GM21381 (cell line): ENCODE data around the gene MGAT5B.
"Not testable (repeated sequence)": the region's sequence is repeated elsewhere in the genome, so short reads cannot be mapped to it uniquely, and the experiment has no call there.

Experiments
- ATAC-seq: cut with Tn5 transposase; IDR thresholded peaks from one replicate; pipeline ENCODE4 v1.9.1; 2021; ENCODE audit warnings: mild to moderate bottlenecking, moderate library complexity; ENCODE audit not compliant: unreplicated experiment

The MGAT5B gene

DNA sequence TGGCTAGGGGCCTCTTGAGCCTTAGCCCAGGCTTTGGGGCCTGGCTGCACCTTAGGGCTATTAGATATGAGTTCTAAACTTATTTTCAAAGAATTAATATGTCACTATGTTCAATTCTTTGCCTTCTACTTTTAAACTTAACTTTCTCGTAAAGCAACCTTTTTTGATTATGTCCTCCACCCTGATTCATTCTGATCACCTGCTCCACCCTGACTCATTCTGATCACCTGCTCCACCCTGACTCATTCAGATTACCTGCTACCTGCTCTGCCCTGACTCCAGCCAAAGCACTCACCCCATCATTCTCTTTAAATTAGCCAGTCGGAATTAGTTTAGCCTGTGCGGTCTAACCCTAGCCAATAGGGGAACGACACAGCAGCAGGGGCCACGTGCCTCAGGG, 102.0 kb downstream of the MGAT5B start:
- not testable (repeated sequence) for ATAC-seq

DNA sequence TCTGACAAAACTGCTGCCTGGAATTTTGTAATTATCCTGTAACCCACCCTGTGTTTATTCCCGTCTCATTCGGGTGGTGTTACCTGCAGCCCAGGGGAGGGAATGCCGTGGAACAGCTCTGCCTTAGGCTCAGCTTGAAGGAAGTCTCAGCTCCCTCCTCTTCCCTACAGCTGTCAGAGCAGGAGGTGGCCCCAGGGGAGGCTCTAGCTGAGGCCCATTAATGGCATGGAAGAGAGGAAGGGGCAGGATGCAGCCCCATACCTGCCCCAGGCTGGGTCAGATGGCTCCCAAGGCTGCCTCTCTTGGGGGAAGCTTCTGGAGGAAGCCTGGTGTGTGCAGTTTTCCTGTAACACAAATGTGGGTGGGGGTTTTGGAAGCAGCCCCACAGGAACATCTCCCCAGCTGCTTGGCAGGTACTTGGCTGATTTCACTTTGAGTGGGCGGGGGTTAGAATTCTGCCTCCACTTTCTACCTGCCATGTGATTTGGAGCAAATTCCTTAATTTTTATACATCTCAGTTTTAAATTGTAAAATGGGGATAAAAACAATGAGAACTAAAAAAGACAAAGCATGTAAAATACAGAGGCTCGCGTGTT, 103.9 kb downstream of the MGAT5B start:
- no peak for ATAC-seq

DNA sequence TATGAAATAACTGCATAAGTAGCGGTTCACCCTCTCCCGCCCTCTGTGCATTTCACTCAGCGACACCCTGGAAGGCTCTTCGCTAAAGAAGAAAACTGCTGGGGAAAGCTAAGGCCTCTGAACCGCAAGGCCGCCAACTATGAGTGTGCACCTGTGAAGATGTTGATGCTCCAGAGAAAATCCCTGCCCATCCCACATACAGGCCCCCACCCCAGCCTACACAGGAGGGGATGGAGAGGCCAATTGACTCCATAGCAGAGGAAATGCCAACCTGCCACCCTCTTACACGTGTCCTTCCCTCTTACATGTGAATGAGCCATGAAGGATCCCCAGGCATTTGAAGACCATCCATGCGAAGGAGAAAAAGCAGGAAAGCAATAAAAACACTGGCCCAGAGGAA, 104.8 kb downstream of the MGAT5B start:
- ATAC-seq, result no peak

GRCh38 chr17:76974721-76975120, 106.5 kb downstream of the MGAT5B start:
- no peak for ATAC-seq

GRCh38 chr17:76978050-76978449, 109.8 kb downstream of the MGAT5B start:
- ATAC-seq, result not testable (repeated sequence)

DNA sequence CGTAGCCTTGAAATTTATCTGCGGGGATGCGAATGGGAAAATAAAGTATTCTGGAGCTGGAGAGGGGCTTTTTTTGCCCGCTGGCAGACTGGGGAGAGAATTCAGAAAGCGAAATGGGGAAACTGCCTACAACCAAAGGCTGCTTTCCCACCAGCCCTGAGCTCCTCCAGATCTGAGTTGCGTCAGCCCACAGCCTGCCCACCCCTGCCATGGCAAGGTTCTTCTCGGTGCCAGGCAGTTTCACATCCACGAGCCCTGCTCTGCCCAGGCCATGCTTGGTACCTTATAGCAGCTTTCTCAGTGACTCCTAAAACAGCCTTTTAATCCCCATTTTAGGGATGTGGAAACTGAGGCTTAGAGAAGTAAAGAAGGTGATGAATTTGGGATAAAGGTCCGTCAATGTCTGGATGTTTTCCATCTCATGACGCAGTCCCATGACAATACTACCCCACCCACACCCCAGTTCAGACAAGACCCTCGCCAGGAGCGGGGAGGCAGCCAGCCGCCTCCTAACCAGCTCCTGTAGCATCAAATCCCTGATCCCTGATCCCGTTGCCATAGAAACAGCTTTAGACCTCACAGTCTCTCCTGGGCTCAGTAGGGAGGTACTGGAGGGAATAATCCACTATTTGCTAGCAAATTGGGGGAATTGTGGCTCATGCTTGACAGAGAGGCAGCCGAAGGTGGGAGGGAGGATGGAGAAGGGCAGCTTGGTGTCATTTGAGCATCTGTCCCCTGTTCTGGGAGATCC, 113.5 kb downstream of the MGAT5B start:
- no peak for ATAC-seq

DNA sequence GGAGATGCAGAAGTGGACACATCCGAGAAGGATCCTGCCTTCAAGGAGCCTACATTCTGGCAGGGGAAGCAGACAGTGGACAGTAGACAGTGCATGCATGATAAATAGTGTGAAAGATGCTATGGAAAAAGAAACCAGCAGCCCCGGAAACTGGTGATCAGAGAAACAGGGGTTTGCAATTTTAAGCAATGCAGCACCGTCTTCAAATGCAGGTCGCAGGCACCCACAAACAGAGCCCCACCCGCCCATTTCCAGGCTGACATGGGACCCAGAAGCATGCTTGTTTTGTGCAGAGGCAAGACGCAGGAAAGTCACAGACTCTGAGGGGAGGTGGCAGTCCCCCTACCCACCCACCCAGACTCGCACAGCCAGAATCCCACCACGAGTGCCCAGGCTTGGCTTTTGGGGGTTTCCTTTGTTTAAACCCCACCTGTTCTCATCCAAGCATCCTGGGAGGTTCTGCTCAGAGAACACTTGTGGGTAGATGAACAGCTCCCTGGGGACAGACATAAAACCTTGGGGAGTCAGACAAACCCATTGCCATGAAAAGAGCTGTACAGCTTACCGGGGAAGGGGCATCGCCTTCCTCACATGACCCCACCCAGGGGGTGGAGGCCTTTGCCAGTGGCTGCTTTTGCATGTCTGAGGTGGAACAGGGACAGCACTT, 114.3 kb downstream of the MGAT5B start:
- no peak for ATAC-seq

DNA sequence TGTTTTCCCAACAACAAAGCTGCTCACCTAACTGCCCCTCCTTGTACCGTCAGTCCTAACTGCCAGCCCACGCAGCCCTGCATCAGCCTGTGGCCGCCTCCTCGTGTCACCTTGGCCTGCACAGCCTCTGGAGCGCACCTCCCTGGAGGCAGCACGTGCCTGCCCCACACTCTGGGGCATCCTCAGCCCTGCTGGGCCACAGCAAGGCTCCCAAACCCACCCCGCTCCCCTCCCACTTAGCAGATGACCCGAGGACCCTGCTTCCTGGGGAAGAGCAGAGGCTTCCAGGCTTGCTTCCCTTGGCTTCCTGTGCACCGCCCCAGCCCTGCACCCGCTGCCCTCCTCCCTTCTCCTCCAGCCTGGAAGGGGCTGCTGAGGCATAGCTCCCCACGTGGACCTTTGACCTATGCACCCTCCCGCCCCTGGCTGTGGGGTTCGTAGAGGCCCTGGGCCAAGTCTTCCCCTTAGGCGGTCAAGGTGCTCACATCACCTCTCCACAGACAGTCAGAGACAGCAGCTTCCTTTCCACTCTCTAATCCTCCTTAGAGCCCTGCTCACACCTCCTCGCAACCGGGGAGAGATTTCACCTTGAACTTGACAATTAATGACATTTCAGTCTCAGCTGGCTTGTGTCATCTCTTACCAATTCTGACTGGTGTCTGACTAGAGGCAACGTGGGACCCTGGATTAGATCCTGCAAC, 115.0 kb downstream of the MGAT5B start:
- ATAC-seq, result no peak

DNA sequence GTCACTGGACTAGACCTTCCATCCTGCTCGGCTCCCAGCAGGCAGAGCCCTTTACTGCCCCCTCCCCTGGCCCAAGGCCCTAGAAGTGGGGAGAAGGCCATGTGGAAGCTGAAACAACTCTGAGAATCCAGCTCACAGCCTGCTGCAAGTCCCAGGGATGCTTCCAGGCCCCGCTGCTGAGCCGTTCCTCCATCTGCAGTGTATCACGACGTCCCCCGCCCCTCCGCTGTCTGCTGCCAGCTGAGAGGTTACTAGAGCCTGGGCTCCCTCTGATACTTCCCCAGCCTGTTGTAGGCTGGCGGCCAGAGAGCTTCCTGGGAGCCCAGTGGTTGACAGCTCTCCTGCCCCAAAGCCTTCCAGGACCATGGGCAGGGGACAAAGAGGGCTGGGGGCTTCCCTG, 118.2 kb downstream of the MGAT5B start:
- no peak for ATAC-seq

DNA sequence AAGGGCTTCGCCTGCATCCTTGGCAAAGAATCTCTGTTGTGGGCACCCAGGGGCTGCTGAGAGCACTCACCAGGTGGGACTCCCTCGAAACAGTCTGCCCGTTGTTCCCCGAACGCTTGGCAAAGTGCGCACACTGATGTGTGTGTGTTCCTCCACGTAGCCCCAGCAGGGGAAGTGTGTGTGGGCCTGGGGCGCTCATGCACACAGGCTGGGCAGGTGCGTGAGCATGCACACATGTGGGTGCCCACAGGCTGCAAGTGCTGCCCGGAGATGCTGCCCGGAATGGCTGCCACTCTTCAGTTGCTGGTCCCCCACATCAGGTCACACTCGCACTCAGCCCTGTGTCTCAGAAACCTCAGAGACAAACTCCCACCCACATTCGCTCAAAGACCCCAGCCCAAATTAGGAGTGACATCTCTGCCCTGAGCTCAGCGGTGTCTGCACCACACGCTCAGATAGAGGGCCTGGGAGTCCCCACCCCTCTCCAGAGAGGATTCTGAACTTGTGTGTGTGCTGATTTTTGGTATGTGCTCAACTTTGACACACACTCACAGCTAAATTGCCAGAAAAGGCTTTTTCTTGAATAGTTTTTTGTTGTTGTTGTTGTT, 119.4 kb downstream of the MGAT5B start:
- ATAC-seq, result no peak

DNA sequence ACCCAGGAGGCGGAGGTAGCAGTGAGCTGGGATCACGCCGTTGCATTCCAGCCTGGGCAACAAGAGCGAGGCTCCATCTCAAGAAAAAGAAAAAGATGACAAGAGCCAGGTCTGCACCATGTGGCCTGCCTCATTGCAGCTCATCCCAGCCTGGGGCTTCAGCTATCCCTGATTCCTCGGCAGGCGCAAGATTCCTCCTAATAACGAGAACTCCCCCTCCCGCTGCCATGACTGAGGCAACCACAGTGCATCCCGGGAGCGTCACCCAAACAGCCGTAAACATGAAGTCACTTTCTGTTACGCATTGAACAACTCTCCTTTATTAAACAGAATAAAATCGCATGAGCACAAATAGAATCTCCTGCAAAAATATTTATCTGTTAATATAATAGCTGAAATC, 120.6 kb downstream of the MGAT5B start:
- no peak for ATAC-seq

- ATAC-seq, result no peak
These were observed 121.3 kb downstream of the MGAT5B start for GRCh38 chr17:76989519-76989918.

DNA sequence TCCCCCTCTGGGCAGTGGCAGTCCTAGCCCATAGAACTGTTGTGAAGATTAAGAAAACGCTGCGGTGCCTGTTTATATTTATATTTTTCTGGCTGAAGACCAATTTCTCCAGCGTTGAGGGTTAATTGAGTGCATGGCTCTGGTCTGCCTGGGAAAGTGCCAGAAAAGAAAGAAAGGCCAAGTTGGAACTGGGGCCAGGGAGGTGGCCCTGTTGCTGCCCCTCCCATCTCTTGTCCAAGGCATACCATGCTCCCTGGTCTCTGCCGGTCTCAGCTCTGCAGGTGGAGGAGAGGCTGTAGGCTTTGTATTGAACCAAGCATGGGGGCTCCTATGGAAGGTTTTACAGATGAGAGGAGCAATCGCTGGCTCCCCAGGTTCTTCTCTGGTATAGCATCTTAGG, 124.7 kb downstream of the MGAT5B start:
- no peak for ATAC-seq

DNA sequence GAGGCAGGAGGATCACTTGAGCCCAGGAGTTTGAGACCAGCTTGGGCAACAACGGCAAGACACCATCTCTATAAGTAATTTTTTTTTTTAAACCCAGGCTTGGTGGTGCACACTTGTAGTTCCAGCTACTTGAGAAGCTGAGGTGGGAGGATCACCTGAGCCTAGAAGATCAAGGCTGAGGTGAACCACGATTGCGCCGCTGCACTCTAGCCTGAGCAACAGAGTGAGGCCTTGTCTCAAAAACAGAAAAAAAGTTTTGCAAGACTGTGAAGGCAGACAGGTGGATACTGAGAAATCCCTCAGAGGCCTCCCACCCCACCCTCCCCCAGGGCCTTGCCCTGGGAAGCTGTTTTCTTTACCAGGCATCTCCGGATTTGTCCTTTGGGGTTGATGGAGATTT, 125.4 kb downstream of the MGAT5B start:
- ATAC-seq, result no peak

DNA sequence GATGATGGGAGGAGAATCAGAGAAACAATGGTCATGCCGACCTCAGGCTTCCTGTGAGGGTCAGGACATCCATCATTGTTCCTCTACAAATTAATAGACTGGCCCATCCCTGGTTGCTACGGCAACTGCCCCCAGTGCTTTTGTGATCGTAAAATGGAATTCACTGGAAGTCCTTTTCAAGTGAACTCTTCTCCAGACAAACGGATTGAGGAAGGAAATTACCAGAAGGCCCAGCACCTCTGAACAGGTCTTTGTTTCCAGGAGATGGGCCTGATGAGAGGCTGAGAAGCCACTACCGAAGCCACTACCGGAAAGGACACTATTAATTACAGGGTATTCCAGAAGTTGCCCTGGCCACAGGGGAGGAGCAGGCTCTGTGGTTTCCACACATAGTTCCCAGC, 126.0 kb downstream of the MGAT5B start:
- no peak for ATAC-seq

GRCh38 chr17:76995387-76996105, 127.3 kb downstream of the MGAT5B start:
- ATAC-seq, result no peak

GRCh38 chr17:76996741-76997694, 128.8 kb downstream of the MGAT5B start:
- ATAC-seq, result no peak

- no peak for ATAC-seq
These were observed 129.9 kb downstream of the MGAT5B start for GRCh38 chr17:76997981-76998531.

GRCh38 chr17:76998839-76999238, 130.6 kb downstream of the MGAT5B start:
- ATAC-seq, result no peak
